Measurements from ENCODE around the gene CNFN.

The CNFN gene, protein sequence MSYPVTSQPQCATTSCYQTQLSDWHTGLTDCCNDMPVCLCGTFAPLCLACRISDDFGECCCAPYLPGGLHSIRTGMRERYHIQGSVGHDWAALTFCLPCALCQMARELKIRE

GRCh38 chr19:42389899-42390298, at the start of gene CNFN:
Gene CNFN (minus strand): TSS chr19:42390297. CDS start chr19:42389037, 1,260 bp downstream.
- no peak for DNase-seq (ENCODE audit: low read depth)

DNA sequence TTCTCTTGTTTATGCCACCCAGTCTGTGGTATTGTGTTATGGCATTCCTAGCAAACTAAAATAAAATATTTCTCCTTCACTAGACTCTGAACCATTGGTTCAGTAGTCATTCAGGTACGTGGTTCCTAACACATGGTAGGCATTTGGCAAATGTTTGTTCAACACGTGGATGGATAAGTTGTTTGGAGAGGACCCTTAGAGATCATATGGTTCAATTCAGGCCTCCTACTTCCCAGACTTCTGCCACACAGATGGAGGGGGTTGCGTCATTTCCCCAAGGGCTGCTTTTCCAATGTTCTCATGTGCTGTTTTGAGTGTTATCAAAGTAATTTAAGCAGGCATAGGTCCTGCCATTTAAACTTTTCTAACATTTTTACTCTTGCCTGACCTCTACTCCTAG, 45.9 kb upstream of the CNFN start:
- DNase-seq (ENCODE audit: low read depth): no peak

GRCh38 chr19:42435316-42435715, 45.2 kb upstream of the CNFN start:
- DNase-seq (ENCODE audit: low read depth): no peak

DNA sequence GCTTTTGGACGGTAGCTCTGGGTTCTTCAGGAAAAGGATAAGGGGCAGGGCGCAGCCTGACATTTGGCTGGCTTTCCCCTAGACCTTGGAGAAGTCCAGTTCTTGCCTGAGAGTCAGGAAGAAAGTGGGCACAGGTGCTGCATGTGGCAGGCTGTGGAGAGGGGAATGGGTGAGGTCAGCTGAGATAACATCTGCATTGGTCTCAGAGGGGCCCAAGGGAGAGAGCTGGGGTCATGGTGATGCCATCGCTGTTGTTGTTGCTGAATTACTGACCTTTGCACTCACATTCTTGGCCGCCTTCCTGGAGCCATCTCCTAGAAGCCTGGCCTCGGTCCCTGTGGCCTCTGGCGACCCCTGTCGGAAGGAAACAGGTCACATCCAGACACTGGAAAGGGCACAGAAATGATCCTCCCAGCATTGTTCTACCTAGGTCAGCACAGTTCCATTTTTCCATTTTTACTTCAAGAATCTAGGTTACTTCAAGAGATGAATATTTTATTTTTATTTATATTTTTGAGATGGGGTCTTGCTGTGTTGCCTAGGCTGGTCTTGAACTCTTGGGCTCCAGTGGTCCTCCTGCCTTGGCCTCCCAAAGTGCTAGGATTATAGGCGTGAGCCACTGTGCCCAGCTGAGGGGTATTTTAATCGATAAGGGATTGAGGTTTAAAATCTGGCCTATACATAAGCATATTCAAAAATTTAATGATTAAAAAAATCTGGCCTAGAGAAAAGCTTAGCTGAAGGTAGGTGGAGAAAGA, 43.6 kb upstream of the CNFN start:
- DNase-seq (ENCODE audit: low read depth): no peak

GRCh38 chr19:42431486-42431885, 41.4 kb upstream of the CNFN start:
- no peak for DNase-seq (ENCODE audit: low read depth)

DNA sequence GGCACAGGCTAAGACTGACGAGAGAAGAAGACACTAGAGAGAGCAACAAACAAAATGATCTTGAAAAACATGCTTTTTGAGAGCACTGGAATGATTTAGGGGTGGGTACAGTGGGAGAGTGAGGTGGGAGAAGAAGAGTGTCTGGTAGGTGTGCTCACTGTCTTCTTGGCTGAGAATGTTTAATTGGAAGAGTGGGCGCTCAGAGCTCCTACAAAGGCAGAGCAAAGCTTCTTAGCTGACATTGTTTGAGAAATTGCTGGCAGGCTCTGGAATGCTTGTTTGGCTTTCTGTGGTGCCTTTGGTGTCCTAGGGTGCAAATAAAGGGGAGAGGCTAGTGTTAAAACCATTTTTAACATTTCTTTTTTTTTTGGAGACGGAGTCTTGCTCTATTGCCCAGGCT, 38.6 kb upstream of the CNFN start:
- no peak for DNase-seq (ENCODE audit: low read depth)

DNA sequence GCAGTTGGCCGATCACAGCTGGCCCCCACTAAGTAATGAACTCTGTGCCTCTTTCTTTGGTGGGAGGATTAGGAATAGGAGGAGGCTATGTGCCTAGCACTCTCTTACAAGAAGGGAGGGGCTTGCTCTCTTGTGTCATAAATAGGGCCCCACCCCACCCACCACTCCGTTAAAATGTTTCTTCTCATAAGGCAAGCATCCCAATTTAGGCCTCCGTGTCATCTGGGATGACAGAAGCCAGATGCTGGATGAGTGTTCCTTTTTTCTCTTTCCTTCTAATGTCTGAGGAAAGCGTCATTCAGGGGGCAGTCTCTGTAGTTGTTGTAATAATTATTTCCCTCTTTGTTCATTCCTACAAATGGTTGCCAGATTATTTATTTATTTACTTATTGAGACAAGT, 37.2 kb upstream of the CNFN start, which contains the start of gene LIPE:
TSS of gene LIPE (minus strand) at position 76 of the 400 bp plus-strand sequence. CDS start 239 bp downstream, outside the sequence.
- DNase-seq (ENCODE audit: low read depth): no peak

DNA sequence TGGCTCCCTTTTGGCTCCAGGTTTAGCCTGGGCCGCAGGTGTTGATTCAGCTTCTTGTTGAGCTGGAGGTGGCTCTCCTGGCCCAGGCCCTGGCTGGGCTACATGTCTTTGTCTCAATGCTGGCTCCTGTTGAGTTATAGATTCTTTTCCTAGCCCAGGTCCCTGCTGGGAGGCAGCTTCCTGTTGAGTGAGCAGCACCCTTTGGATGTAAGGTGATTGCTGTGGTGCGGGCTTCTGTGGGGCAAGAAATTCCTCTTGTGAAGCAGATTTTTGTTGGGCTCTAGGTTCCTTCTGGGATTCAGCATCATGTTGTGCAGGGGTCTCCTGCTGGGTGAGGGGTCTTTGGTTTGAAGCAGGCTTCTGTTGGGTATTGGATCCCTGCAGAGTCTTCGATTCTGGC, 36.5 kb upstream of the CNFN start:
- DNase-seq (ENCODE audit: low read depth): no peak

GRCh38 chr19:42424712-42425131, 34.6 kb upstream of the CNFN start:
- no peak for DNase-seq (ENCODE audit: low read depth)

DNA sequence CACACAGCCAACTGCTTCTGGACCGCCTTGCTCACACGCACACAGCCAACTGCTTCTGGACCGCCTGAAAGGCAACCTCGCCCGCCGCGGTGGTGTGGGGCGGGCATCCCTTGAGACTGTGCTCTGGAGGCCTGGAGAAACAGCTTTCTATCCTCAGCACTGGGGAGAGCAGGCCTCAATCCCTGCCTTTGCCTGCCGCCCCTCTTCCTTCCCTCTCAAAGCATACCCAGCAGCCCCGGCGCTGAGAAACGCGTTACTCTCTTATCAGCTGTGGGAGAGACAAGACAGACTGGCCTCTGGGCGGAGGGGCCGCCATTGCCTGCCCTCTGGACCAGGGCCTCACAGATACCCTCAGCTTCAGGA, 34.2 kb upstream of the CNFN start:
- no peak for DNase-seq (ENCODE audit: low read depth)

GRCh38 chr19:42423462-42424344, 33.6 kb upstream of the CNFN start:
- DNase-seq (ENCODE audit: low read depth): peak; percentile 78

DNA sequence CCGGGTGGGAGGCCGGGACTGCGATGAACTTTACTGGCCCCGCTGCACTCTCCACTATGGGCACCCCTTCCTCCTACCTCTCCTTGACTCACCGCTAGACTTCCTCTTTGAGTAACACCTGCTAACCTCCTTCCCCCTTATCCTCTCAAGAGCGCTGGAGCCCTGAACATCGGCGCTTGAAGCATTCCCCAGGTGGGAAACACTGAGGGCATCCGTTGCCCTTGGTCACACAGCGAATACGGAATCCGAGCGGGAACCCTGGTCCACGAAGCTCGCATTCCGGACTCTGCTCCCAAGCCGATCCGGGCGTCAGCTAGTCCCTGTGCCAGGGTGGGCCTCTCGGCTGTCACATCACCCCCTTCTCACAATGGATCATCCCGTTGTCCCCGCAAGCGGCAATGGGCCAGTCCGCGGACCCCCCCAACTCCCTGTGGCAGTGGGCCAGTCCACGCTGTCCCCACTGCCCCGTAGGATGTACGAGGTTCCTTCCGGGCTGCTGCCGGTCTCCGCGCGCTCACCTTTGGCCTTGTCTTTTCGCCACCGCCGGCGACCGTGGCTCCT, 32.9 kb upstream of the CNFN start:
- peak; percentile 20 for DNase-seq (ENCODE audit: low read depth)

- DNase-seq (ENCODE audit: low read depth): no peak
These were observed 32.2 kb upstream of the CNFN start for GRCh38 chr19:42422092-42422900.

GRCh38 chr19:42421591-42422031, 31.5 kb upstream of the CNFN start:
- DNase-seq (ENCODE audit: low read depth): no peak

GRCh38 chr19:42421101-42421500, 31.0 kb upstream of the CNFN start:
- DNase-seq (ENCODE audit: low read depth): no peak

DNA sequence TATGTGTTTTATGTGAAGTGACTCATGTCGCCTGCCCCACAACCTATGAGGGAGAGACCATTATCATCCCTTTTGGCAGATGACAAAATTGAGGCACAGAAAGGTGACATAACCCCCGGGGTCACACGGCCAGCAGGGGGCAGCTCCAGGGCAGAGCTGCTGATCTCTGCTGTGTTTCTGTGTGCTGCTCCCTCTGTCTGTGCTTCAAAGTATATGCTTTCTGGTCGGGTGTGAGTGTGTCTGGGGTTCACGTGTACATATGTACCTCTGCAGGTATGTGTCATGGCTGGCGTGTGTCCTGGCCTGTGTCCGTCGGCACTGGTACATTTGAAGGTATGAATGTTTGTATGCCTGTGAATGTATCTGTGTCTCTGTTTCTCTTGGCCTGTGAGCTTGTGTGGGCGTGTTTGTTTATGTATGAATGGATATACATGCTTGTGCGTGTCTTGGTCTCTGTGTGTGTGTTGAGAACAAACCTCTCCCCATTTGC, 30.0 kb upstream of the CNFN start:
- DNase-seq (ENCODE audit: low read depth): peak; percentile 44

- no peak for DNase-seq (ENCODE audit: low read depth)
These were observed 29.2 kb upstream of the CNFN start for GRCh38 chr19:42419309-42419708.

- DNase-seq (ENCODE audit: low read depth): no peak
These were observed 22.6 kb upstream of the CNFN start for GRCh38 chr19:42412661-42413076.

DNA sequence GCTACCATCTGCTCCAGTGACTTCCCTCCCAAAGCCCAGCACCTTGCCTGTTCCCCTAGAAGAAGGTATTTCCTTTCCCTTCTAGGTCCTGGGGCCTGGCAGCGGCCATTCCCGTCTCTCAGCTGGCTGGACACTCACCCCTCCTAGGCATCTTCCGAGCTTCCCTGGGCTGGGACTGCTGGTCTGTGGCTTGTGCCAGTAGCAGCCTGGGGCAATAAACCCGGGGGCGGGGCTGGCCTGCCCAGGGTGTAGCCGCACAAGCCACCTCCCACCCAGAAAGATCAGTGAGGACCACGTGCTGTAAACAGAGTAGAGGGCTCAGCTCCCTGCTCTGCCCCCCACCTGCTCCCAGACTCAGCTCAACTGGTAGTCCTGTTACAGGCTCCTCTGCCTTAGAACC, 22.1 kb upstream of the CNFN start:
- DNase-seq (ENCODE audit: low read depth): no peak

- DNase-seq (ENCODE audit: low read depth): no peak
These were observed 21.6 kb upstream of the CNFN start for GRCh38 chr19:42411581-42412178.

DNA sequence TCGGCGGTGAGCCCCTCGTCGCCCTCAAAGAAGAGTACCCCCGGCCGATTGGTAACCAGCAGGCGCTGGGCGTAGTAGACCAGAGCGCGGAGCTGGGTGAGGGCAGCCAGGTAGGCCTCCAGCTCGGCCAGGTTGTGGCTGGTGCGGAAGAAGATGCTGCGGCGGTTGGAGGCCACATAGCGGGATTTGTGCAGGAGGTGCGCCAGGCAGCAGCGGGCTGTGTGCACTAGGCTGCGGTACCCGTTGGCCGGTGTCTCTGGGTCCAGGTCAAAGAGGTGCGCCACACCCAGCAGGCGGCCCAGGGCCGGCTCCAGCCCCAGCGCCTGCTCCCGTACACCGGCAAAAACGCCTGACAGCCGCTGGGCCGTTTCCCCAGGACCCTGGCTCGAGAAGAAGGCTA, 20.3 kb upstream of the CNFN start:
- DNase-seq (ENCODE audit: low read depth): no peak
